Hepatocyte (in vitro differentiated cells): ENCODE measurements around the gene INF2.

ENCODE experiments used
- CTCF ChIP-seq: fragments of 200-600 bp; sonication (generic); IDR thresholded peaks from 2 replicates; pipeline ENCODE4 v1.5.1; 2016; ENCODE audit warnings: antibody characterized with exemption, mild to moderate bottlenecking; ENCODE audit not compliant: poor library complexity
- EZH2 ChIP-seq: fragments of 200-600 bp; sonication (generic); IDR thresholded peaks from 2 replicates; pipeline ENCODE4 v1.6.1; 2016; ENCODE audit warnings: antibody characterized with exemption, mild to moderate bottlenecking, borderline replicate concordance

- TF ChIP-seq CTCF (peak; percentile 30), EZH2 (no peak)
Measured at GRCh38 chr14:104665657-104666522, 23.5 kb upstream of the INF2 start.
